WTC11 (cell line): ENCODE measurements around the gene DNAAF3. TPM values are rescaled to one million over a fixed set of nuclear protein-coding genes. Genes with fewer than 3 reads are reported as not detected.
"Not testable (repeated sequence)": the region's sequence is repeated elsewhere in the genome, so short reads cannot be mapped to it uniquely, and the experiment has no call there.

Experiments
- ATAC-seq: fragments of 200-7000 bp; cut with Tn5 transposase; 2 replicates; pipeline ENCODE4 v1.10.0; 2021; ENCODE audit warnings: mild to moderate bottlenecking, moderate library complexity
- CTCF ChIA-PET: fragments of 300-600 bp; sonication (Branson Sonifier 250); formaldehyde crosslinking; loops from one replicate; lab custom pipeline; 2021; ENCODE audit warnings: antibody characterized with exemption; lab: Charles Lee
- POLR2A ChIA-PET: fragments of 350-600 bp; sonication (Branson Sonifier 250); formaldehyde crosslinking; loops from one replicate; lab custom pipeline; 2021; ENCODE audit warnings: antibody characterized with exemption; lab: Charles Lee
- DNase-seq: peaks from one replicate; pipeline ENCODE4 v3.0.0; 2021; ENCODE audit warnings: low spot score
- H3K27ac Mint-ChIP-seq: 2 replicates; pipeline ENCODE4 v1.8.0; 2021; ENCODE audit warnings: mixed read lengths
- H3K27me3 Mint-ChIP-seq: 2 replicates; pipeline ENCODE4 v1.8.0; 2021; ENCODE audit warnings: low read depth, mild to moderate bottlenecking, moderate library complexity, mixed read lengths
- H3K36me3 Mint-ChIP-seq: 2 replicates; pipeline ENCODE4 v1.8.0; 2021; ENCODE audit warnings: mixed read lengths
- H3K4me1 Mint-ChIP-seq: 2 replicates; pipeline ENCODE4 v1.8.0; 2022; ENCODE audit warnings: mixed read lengths
- H3K4me3 Mint-ChIP-seq: 2 replicates; pipeline ENCODE4 v1.8.0; 2021; ENCODE audit warnings: mild to moderate bottlenecking, moderate library complexity, mixed read lengths
- H3K9me3 Mint-ChIP-seq: 2 replicates; pipeline ENCODE4 v1.8.0; 2021; ENCODE audit warnings: mixed read lengths
- CBFB ChIP-seq: sonication (generic); formaldehyde crosslinking; IDR thresholded peaks from 2 replicates; pipeline ENCODE4 v1.8.1; 2022; ENCODE audit warnings: mild to moderate bottlenecking, low read depth, missing genetic modification reagents
- MYBL2 ChIP-seq: sonication (generic); formaldehyde crosslinking; IDR thresholded peaks from 2 replicates; pipeline ENCODE4 v1.8.1; 2023; ENCODE audit warnings: mild to moderate bottlenecking, moderate library complexity, missing genetic modification reagents
- RELA ChIP-seq: sonication (generic); formaldehyde crosslinking; IDR thresholded peaks from 2 replicates; pipeline ENCODE4 v1.8.1; 2022; ENCODE audit warnings: missing genetic modification reagents, mild to moderate bottlenecking, borderline replicate concordance
- SP1 ChIP-seq: sonication (generic); formaldehyde crosslinking; conservative IDR thresholded peaks from 2 replicates; pipeline ENCODE4 v1.8.1; 2022; ENCODE audit warnings: missing genetic modification reagents
- ZNF317 ChIP-seq: sonication (generic); formaldehyde crosslinking; IDR thresholded peaks from 2 replicates; pipeline ENCODE4 v1.8.1; 2023; ENCODE audit warnings: low read depth, mild to moderate bottlenecking, moderate library complexity, missing genetic modification reagents, borderline replicate concordance
- ZNF416 ChIP-seq: fragments of 250-450 bp; sonication (Bioruptor Pico); IDR thresholded peaks from 2 replicates; pipeline ENCODE4 v1.9.0; 2021; ENCODE audit warnings: mild to moderate bottlenecking, inconsistent platforms
- total RNA-seq: library from RNA; stranded (reverse); gene quantifications from 3 replicates; pipeline ENCODE4 v1.2.3, GENCODE V29; 2021
- TF ChIP-seq, protein P1 (sequence below): sonication (generic); formaldehyde crosslinking; IDR thresholded peaks from 2 replicates; pipeline ENCODE4 v1.8.0; 2023; ENCODE audit warnings: mild to moderate bottlenecking, missing genetic modification reagents
- TF ChIP-seq, protein P2 (sequence below): sonication (generic); formaldehyde crosslinking; IDR thresholded peaks from 2 replicates; pipeline ENCODE4 v1.8.0; 2022; ENCODE audit warnings: mild to moderate bottlenecking, missing genetic modification reagents
- TF ChIP-seq, protein P3 (sequence below): sonication (generic); formaldehyde crosslinking; IDR thresholded peaks from 2 replicates; pipeline ENCODE4 v1.8.1; 2022; ENCODE audit warnings: missing genetic modification reagents, borderline replicate concordance
- TF ChIP-seq, protein P4 (sequence below): sonication (generic); formaldehyde crosslinking; IDR thresholded peaks from 2 replicates; pipeline ENCODE4 v1.8.0; 2023; ENCODE audit warnings: missing genetic modification reagents
- TF ChIP-seq, protein P5 (sequence below): sonication (generic); formaldehyde crosslinking; IDR thresholded peaks from 2 replicates; pipeline ENCODE4 v1.8.1; 2023; ENCODE audit warnings: mild to moderate bottlenecking, moderate library complexity, missing genetic modification reagents
- TF ChIP-seq, protein P6 (sequence below): fragments of 250-450 bp; sonication (Bioruptor Pico); IDR thresholded peaks from 2 replicates; pipeline ENCODE4 v1.9.0; 2021; ENCODE audit warnings: mild to moderate bottlenecking

The DNAAF3 gene
- total RNA-seq, 1 experiment from 2014 or later: 4.0 TPM

DNA sequence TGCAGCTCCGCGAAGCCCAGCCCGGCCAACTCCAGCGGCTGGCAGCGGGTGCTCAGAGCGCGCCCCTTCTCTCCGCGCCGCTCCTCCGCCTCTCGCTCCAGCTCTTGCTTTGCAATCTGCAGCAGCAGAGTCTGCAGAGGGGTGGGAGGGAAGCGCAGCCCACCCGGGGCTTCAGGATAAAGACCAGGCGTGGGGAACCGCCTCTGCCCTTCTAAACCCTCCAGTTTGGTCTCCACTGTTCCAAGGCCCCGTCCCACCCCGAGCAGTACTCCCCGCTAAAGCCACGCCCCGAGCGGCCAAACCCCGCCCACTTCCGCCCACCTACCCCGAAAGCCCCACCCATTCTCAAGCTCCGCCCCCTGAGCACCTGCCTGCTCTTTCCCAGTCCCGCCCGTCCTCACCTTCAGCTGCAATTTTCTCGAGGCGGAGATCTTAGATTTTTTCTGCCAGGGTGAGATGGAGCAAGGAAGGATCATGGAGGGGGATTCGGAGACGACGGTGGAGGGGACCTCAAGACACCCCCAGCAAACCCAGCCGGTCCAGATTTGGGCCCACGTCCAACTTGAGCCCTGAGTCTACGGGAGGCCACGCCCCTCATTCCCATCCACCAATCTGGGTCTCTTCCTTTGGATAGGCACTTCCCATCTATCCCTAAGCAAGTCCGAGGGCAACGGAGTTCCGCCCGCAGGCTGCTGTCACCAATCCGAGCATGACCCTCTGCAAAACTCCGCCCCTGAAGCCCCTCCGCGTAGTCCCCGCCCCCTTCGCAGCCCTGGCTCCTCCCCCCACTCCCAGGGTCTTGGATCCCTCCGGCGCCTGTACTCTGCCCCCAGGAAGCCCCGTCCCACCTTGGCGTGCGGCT is 10.0 kb downstream of the DNAAF3 start:
- peak; percentile 62 for ATAC-seq
- Mint-ChIP-seq H3K9me3 (peaks cover 18% of the 10 kb centered on the region), H3K36me3 (peaks cover 24% of the 10 kb centered on the region), H3K4me3 (peak overlapping the region; percentile 84)
- CTCF ChIA-PET: interaction anchor here (0.6 to 2.3 kb wide), 9 partner anchors 10 to 498 kb away, joined by 3 to 37 read pairs (median 6); partner anchors contain the start of genes DNAAF3 and PPP1R12C
- TF ChIP-seq ZNF416 (CRISPR knock-in tag) (no peak), SP1 (peak; percentile 50)
- TF ChIP-seq, all 79 proteins: peak for 1
- peak overlapping the region; percentile 63; the same call in 1 of the 2 replicates for H3K27ac Mint-ChIP-seq
- peak; percentile 97 for DNase-seq
- peaks cover 23% of the 10 kb centered on the region for H3K4me1 Mint-ChIP-seq
- POLR2A ChIA-PET: interaction anchor here (0.6 to 1.4 kb wide), 8 partner anchors 10 to 320 kb away, joined by 3 to 10 read pairs (median 4); partner anchors contain the start of genes UBE2S and ZNF628
- peaks cover 66% of the 10 kb centered on the region for H3K27me3 Mint-ChIP-seq

DNA sequence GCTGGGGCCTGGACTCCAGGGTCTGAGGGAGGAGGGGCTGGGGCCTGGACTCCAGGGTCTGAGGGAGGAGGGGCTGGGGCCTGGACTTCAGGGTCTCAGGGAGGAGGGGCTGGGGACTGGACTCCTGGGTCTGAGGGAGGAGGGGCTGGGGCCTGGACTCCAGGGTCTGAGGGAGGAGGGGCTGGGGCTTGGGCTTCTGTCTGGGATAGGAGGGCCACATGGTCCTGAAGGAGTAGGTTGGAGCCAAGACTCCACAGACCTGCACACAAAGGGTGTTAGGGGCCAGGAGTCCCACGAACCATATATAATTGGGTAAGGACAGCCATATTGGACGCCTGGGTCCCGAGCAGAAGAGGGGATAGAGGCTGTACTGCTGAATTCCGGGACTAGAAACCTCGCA is 10.6 kb downstream of the DNAAF3 start:
- H3K4me1 Mint-ChIP-seq: peaks cover 24% of the 10 kb centered on the region
- H3K27me3 Mint-ChIP-seq: peaks cover 65% of the 10 kb centered on the region
- H3K4me3 Mint-ChIP-seq: peak overlapping the region; percentile 84
- H3K27ac Mint-ChIP-seq, ATAC-seq, DNase-seq: not testable (repeated sequence)
- ChIA-PET CTCF (interaction anchor here (0.9 to 2.3 kb wide), 8 partner anchors 9 to 499 kb away, joined by 3 to 37 read pairs (median 6); partner anchors contain the start of genes DNAAF3 and PPP1R12C), POLR2A (interaction anchor here (0.9 to 1.4 kb wide), 4 partner anchors 9 to 321 kb away, joined by 4 to 10 read pairs (median 6); partner anchors contain the start of gene ZNF628)
- peaks cover 27% of the 10 kb centered on the region for H3K36me3 Mint-ChIP-seq
- peaks cover 18% of the 10 kb centered on the region for H3K9me3 Mint-ChIP-seq

DNA sequence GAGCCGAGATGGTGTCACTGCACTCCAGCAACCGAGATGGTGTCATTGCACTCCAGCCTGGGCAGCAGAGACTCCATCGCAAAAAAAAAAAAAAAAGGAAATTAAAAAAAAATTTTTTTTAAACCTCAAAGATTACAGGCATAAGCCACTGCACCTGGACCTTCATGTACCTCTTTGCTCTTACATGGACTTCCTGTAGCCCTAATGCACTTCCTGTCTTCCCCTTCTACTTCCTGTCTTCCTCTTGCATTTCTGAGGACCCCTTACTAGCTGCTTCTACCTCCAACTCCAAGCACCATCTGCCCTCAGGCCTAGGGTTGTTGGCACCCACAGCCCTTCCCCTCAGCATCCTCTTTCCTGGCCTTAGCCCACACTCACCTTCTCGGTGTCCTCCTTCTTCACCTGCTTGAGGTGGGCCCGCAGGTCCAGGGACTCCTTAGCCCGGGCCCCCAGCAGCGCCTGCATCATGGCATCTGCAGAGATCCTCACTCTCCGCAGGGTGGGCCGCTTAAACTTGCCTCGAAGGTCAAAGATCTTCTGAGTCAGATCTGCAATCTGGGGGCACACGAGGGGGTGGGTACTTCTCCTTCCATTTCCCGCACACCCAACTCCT is 12.7 kb downstream of the DNAAF3 start:
- peaks cover 62% of the 10 kb centered on the region for H3K27me3 Mint-ChIP-seq
- H3K4me1 Mint-ChIP-seq: peaks cover 28% of the 10 kb centered on the region
- no peak overlapping the region for H3K4me3 Mint-ChIP-seq
- H3K36me3 Mint-ChIP-seq: peaks cover 27% of the 10 kb centered on the region
- peaks cover 18% of the 10 kb centered on the region for H3K9me3 Mint-ChIP-seq
- POLR2A ChIA-PET: no interaction called here
- ATAC-seq (no peak), DNase-seq (no peak)
- H3K27ac Mint-ChIP-seq: no peak overlapping the region
- TF ChIP-seq, protein P1, sequence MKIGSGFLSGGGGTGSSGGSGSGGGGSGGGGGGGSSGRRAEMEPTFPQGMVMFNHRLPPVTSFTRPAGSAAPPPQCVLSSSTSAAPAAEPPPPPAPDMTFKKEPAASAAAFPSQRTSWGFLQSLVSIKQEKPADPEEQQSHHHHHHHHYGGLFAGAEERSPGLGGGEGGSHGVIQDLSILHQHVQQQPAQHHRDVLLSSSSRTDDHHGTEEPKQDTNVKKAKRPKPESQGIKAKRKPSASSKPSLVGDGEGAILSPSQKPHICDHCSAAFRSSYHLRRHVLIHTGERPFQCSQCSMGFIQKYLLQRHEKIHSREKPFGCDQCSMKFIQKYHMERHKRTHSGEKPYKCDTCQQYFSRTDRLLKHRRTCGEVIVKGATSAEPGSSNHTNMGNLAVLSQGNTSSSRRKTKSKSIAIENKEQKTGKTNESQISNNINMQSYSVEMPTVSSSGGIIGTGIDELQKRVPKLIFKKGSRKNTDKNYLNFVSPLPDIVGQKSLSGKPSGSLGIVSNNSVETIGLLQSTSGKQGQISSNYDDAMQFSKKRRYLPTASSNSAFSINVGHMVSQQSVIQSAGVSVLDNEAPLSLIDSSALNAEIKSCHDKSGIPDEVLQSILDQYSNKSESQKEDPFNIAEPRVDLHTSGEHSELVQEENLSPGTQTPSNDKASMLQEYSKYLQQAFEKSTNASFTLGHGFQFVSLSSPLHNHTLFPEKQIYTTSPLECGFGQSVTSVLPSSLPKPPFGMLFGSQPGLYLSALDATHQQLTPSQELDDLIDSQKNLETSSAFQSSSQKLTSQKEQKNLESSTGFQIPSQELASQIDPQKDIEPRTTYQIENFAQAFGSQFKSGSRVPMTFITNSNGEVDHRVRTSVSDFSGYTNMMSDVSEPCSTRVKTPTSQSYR (CRISPR knock-in tag): no peak
- TF ChIP-seq CBFB (CRISPR knock-in tag): no peak
- CTCF ChIA-PET: interaction anchor here (1.1 to 1.2 kb wide), 2 partner anchors 8 to 13 kb away, joined by 3 to 4 read pairs; no protein-coding TSS in a partner anchor

DNA sequence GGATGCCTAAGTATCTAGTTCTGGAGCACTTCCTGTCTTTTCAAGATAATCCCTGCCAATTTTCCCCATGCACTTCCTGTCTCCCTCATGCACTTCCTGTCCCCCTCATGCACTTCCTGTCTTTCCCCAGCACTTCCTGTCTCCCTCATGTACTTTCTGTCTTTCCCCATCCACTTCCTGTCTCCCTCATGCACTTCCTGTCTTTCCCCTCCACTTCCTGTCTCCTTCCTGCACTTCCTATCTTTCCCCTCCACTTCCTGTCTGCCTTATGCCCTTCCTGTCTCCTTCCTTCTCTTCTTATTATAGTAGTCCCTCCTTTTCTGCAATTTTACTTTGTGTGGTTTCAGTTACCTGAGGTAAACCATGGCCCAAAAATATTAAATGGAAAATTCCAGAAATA is 14.4 kb downstream of the DNAAF3 start:
- H3K27ac Mint-ChIP-seq: no peak overlapping the region
- POLR2A ChIA-PET: no interaction called here
- DNase-seq (no peak), ATAC-seq (no peak)
- peaks cover 31% of the 10 kb centered on the region for H3K4me1 Mint-ChIP-seq
- H3K4me3 Mint-ChIP-seq: no peak overlapping the region
- H3K9me3 Mint-ChIP-seq: peaks cover 18% of the 10 kb centered on the region
- peaks cover 54% of the 10 kb centered on the region for H3K27me3 Mint-ChIP-seq
- peaks cover 27% of the 10 kb centered on the region for H3K36me3 Mint-ChIP-seq
- CTCF ChIA-PET: interaction anchor here (0.9 to 1.0 kb wide), 2 partner anchors 8 to 14 kb away, joined by 4 to 6 read pairs; partner anchors contain the start of gene DNAAF3
- no peak for TF ChIP-seq RELA (CRISPR knock-in tag)
- TF ChIP-seq, protein P2, sequence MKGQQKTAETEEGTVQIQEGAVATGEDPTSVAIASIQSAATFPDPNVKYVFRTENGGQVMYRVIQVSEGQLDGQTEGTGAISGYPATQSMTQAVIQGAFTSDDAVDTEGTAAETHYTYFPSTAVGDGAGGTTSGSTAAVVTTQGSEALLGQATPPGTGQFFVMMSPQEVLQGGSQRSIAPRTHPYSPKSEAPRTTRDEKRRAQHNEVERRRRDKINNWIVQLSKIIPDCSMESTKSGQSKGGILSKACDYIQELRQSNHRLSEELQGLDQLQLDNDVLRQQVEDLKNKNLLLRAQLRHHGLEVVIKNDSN (CRISPR knock-in tag): no peak
- TF ChIP-seq, protein P3, sequence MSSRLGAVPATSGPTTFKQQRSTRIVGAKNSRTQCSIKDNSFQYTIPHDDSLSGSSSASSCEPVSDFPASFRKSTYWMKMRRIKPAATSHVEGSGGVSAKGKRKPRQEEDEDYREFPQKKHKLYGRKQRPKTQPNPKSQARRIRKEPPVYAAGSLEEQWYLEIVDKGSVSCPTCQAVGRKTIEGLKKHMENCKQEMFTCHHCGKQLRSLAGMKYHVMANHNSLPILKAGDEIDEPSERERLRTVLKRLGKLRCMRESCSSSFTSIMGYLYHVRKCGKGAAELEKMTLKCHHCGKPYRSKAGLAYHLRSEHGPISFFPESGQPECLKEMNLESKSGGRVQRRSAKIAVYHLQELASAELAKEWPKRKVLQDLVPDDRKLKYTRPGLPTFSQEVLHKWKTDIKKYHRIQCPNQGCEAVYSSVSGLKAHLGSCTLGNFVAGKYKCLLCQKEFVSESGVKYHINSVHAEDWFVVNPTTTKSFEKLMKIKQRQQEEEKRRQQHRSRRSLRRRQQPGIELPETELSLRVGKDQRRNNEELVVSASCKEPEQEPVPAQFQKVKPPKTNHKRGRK (CRISPR knock-in tag): no peak
- no peak for TF ChIP-seq MYBL2
- TF ChIP-seq, protein P4, sequence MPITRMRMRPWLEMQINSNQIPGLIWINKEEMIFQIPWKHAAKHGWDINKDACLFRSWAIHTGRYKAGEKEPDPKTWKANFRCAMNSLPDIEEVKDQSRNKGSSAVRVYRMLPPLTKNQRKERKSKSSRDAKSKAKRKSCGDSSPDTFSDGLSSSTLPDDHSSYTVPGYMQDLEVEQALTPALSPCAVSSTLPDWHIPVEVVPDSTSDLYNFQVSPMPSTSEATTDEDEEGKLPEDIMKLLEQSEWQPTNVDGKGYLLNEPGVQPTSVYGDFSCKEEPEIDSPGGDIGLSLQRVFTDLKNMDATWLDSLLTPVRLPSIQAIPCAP (CRISPR knock-in tag): no peak
- TF ChIP-seq, protein P5, sequence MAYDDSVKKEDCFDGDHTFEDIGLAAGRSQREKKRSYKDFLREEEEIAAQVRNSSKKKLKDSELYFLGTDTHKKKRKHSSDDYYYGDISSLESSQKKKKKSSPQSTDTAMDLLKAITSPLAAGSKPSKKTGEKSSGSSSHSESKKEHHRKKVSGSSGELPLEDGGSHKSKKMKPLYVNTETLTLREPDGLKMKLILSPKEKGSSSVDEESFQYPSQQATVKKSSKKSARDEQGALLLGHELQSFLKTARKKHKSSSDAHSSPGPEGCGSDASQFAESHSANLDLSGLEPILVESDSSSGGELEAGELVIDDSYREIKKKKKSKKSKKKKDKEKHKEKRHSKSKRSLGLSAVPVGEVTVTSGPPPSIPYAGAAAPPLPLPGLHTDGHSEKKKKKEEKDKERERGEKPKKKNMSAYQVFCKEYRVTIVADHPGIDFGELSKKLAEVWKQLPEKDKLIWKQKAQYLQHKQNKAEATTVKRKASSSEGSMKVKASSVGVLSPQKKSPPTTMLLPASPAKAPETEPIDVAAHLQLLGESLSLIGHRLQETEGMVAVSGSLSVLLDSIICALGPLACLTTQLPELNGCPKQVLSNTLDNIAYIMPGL: no peak
- TF ChIP-seq, protein P6, sequence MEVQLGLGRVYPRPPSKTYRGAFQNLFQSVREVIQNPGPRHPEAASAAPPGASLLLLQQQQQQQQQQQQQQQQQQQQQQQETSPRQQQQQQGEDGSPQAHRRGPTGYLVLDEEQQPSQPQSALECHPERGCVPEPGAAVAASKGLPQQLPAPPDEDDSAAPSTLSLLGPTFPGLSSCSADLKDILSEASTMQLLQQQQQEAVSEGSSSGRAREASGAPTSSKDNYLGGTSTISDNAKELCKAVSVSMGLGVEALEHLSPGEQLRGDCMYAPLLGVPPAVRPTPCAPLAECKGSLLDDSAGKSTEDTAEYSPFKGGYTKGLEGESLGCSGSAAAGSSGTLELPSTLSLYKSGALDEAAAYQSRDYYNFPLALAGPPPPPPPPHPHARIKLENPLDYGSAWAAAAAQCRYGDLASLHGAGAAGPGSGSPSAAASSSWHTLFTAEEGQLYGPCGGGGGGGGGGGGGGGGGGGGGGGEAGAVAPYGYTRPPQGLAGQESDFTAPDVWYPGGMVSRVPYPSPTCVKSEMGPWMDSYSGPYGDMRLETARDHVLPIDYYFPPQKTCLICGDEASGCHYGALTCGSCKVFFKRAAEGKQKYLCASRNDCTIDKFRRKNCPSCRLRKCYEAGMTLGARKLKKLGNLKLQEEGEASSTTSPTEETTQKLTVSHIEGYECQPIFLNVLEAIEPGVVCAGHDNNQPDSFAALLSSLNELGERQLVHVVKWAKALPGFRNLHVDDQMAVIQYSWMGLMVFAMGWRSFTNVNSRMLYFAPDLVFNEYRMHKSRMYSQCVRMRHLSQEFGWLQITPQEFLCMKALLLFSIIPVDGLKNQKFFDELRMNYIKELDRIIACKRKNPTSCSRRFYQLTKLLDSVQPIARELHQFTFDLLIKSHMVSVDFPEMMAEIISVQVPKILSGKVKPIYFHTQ (CRISPR knock-in tag): no peak
- TF ChIP-seq ZNF317 (CRISPR knock-in tag): no peak
